Esophagus squamous epithelium (tissue), 5 donors: ENCODE measurements around the gene NEK9. TPM values are rescaled to one million over a fixed set of nuclear protein-coding genes. Genes with fewer than 3 reads are reported as not detected.

Source experiments
- DNase-seq: peaks from one replicate; lab custom pipeline; 2025; lab: John Stamatoyannopoulos, UW
- H3K27ac ChIP-seq, 4 donors: fragments of 200-600 bp; sonication (generic); one replicate each; pipeline ENCODE4 v1.5.1; 2016 to 2019; ENCODE audit warnings: mild to moderate bottlenecking in 1 of 4
- H3K27me3 ChIP-seq, 4 donors: fragments of 200-600 bp; sonication (generic); 1 replicate in 3 of 4; 2 replicates in 1 of 4; pipeline versions ENCODE4 v1.5.1 to v1.6.0; 2017 to 2021; ENCODE audit warnings: antibody characterized with exemption in 1 of 4
- H3K36me3 ChIP-seq, 3 donors: fragments of 200-600 bp; sonication (generic); one replicate each; pipeline ENCODE4 v1.5.1; 2016 to 2019
- H3K4me1 ChIP-seq, 3 donors: fragments of 200-600 bp; sonication (generic); one replicate each; pipeline ENCODE4 v1.5.1; 2017 to 2019
- H3K4me3 ChIP-seq, 4 donors: fragments of 200-600 bp; sonication (generic); 1 replicate in 3 of 4; 2 replicates in 1 of 4; pipeline ENCODE4 v1.5.1; 2016 to 2019; ENCODE audit warnings: mild to moderate bottlenecking in 2 of 4, moderate library complexity in 1 of 4
- H3K9me3 ChIP-seq, 3 donors: fragments of 200-600 bp; sonication (generic); one replicate each; pipeline ENCODE4 v1.5.1; 2016 to 2019
- POLR2A ChIP-seq, 4 donors: fragments of 450-650 bp; IDR thresholded peaks; one replicate each; pipeline ENCODE4 v1.6.1; 2017; ENCODE audit warnings: antibody characterized with exemption in 4 of 4, mild to moderate bottlenecking in 4 of 4, moderate library complexity in 3 of 4
- WGBS, 2 donors: methylation state at CpG; one replicate each; pipeline ENCODE4 v1.1.5; 2018; 5-methylcytosine and 5-hydroxymethylcytosine counted together
- intact Hi-C: fragments of 100-400 bp; cut with DNase I; formaldehyde crosslinking; loops from one replicate; pipeline ENCODE4 v1.15.0; 2022
- total RNA-seq, 4 donors: library from RNA; depleted of rRNA; stranded (reverse); fragments of >200 nt; gene quantifications; one replicate each; pipeline ENCODE4 v1.1.0, GENCODE V29; 2016
- TF ChIP-seq, protein P1 (sequence below), 6 experiments: fragments of 450-650 bp in 4 of 6; fragments of 200-600 bp in 2 of 6; sonication (generic) in 2 of 6; IDR thresholded peaks; one replicate each; pipeline ENCODE4 v1.5.1; 2016 to 2019; ENCODE audit warnings: antibody characterized with exemption in 6 of 6, mild to moderate bottlenecking in 4 of 6, moderate library complexity in 4 of 6
- donor health status: DM: yes; HTN: yes; CAD: no.

Gene NEK9
- total RNA-seq, 4 donors from 2014 or later = 16.6 to 37.2 (median 17.8) TPM

DNA sequence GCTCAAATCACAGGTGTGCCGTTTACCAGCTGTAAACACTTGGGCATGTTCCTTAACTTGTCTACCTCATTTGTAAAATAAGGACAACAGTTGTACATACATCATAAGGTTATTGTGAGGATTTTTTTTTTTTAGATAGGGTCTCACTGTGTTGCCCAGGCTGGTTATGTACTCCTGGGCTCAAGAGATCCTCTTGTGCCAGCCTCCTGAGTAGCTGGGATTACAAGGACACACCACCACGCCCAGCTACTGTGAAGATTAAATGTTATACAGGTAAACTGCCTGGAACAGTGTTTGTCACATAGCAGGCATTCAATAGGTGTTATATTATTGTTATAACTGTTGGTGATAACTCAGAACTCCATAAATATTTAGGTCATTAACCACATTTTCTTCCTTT is 36.8 kb upstream of the NEK9 start:
- WGBS, 2 donors = 94 to 96% methylated on average over 2 of the region's 2 CpGs
- no peak for DNase-seq
- peaks cover 0 to 11% (median 0%) of the 10 kb centered on the region in 3 donors for H3K36me3 ChIP-seq
- intact Hi-C loops = no loop called here
- no peaks in the 10 kb centered on the region for H3K9me3 ChIP-seq
- no peak overlapping the region for H3K4me3 ChIP-seq
- peaks cover 0 to 46% (median 8%) of the 10 kb centered on the region in 3 donors for H3K4me1 ChIP-seq
- no peak for TF ChIP-seq POLR2A (IDR thresholded peaks at IDR 0.05)
- TF ChIP-seq, protein P1, sequence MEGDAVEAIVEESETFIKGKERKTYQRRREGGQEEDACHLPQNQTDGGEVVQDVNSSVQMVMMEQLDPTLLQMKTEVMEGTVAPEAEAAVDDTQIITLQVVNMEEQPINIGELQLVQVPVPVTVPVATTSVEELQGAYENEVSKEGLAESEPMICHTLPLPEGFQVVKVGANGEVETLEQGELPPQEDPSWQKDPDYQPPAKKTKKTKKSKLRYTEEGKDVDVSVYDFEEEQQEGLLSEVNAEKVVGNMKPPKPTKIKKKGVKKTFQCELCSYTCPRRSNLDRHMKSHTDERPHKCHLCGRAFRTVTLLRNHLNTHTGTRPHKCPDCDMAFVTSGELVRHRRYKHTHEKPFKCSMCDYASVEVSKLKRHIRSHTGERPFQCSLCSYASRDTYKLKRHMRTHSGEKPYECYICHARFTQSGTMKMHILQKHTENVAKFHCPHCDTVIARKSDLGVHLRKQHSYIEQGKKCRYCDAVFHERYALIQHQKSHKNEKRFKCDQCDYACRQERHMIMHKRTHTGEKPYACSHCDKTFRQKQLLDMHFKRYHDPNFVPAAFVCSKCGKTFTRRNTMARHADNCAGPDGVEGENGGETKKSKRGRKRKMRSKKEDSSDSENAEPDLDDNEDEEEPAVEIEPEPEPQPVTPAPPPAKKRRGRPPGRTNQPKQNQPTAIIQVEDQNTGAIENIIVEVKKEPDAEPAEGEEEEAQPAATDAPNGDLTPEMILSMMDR (IDR thresholded peaks at IDR 0.05) = no peak
- no peak overlapping the region for H3K27ac ChIP-seq
- H3K27me3 ChIP-seq = no peaks in the 10 kb centered on the region

DNA sequence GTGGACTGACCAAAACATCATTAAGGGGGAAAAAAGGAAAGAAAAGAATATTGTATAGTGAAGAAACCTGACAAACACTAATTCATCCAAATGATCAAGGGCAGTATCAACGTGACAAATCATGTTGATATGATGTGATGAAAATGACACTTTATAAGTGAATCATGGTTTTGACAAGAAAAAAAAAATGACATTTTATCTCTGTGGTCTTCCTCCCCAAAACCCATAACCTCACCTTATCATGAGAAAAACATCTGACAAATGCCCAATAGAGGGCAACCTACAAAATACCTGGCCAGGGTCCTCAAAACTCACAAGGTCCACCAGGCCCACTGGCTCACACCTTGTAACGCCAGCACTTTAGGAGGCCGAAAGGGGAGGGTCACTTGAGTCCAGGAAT is 35.8 kb upstream of the NEK9 start:
- Histone ChIP-seq H3K27me3 (no peaks in the 10 kb centered on the region), H3K9me3 (no peaks in the 10 kb centered on the region), H3K36me3 (peaks cover 0 to 11% (median 0%) of the 10 kb centered on the region in 3 donors), H3K27ac (no peak overlapping the region), H3K4me3 (no peak overlapping the region), H3K4me1 (peaks cover 0 to 43% (median 8%) of the 10 kb centered on the region in 3 donors)
- intact Hi-C loops = no loop called here
- 75 to 84% methylated on average over 3 of the region's 3 CpGs for WGBS, 2 donors
- no peak for DNase-seq
- TF ChIP-seq POLR2A (IDR thresholded peaks at IDR 0.05) = no peak
- TF ChIP-seq, protein P1 (IDR thresholded peaks at IDR 0.05) = no peak

DNA sequence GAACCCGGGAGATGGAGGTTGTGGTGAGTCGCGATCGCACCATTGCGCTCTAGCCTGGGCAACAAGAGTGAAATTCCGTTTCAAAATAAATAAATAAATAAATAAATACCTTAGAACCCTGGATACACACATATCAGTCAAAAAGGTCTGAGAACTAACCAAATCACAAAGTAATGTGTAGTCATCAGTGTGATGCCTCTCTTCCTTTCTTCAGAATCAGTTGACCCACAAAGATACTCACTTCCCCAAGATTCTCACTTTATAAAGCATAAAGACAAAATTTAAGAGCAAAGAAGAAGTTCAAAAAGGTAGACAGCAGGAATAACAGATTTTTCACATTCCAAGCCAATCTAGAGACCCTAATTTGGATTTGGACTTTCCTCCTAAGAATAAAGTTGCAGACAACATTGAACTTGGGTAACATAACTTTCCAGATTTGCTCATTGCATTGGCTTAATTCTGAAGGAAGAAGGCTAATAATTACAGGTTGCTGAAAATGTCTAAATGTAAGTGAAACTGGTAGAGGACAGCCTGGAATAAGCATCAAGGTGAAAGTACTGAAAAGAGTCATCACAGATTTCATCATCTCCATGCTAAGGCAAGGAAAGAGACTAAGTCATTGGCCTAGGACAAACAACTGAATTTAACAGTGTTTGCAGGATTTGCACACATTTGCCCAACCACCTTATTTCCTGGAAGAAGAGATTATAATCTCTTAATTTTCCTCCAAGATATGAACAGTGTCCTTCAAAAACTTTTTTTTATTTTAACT is 32.2 kb upstream of the NEK9 start:
- H3K27me3 ChIP-seq = no peaks in the 10 kb centered on the region
- TF ChIP-seq, protein P1 (IDR thresholded peaks at IDR 0.05) = no peak
- no peak for TF ChIP-seq POLR2A (IDR thresholded peaks at IDR 0.05)
- H3K27ac ChIP-seq = no peak overlapping the region
- WGBS, 2 donors = 97% methylated on average over 6 of the region's 6 CpGs
- DNase-seq = no peak
- H3K36me3 ChIP-seq = peaks cover 0 to 11% (median 0%) of the 10 kb centered on the region in 3 donors
- no peaks in the 10 kb centered on the region for H3K9me3 ChIP-seq
- no peak overlapping the region for H3K4me3 ChIP-seq
- H3K4me1 ChIP-seq = peaks cover 0 to 42% (median 3%) of the 10 kb centered on the region in 3 donors
- intact Hi-C loops = no loop called here

DNA sequence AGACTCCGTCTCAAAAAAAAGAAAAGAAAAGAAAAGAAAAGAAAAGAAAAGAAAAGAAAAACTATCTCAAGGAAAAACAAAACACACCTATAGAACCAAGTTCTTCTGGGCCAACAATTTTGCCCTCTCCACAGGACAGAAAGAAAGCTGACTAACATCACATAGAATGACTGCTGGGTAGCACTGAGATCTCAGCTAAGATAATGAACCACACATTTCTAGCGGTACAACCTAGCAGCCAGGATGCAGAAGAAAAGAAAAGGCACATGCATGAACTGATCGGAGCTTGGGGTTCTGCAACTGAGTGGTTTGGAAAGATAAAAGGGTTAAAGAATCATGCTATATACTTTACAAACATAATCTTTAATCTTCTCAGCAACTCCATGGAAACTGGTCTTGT is 30.1 kb upstream of the NEK9 start:
- peaks cover 0 to 51% (median 8%) of the 10 kb centered on the region in 3 donors for H3K4me1 ChIP-seq
- DNase-seq = no peak

DNA sequence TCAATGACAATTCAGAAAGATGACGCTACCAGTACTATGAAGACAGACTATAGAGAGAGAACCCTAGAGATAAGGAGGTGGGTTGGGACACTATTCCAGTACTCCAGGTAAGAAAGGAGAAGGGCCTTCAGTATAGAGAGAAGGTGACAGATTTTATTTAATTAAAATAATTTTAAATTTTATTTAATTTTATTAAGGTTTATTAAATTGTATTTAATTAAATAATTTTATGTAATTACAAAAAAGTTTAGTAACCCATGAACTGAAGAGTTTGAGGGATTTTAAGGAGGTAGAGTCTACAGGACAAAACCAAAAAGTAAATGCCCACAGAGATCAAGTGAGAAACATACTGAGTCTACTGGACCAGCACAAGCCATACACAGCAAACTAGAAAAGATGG is 29.3 kb upstream of the NEK9 start:
- Histone ChIP-seq H3K27me3 (no peaks in the 10 kb centered on the region), H3K4me3 (no peak overlapping the region), H3K4me1 (peaks cover 0 to 59% (median 11%) of the 10 kb centered on the region in 3 donors), H3K27ac (no peak overlapping the region), H3K9me3 (no peaks in the 10 kb centered on the region), H3K36me3 (peaks cover 0 to 14% (median 0%) of the 10 kb centered on the region in 3 donors)
- intact Hi-C loops = no loop called here
- WGBS, 2 donors = 88 to 91% methylated on average over 1 of the region's 1 CpG
- no peak for TF ChIP-seq POLR2A (IDR thresholded peaks at IDR 0.05)
- TF ChIP-seq, protein P1 (IDR thresholded peaks at IDR 0.05) = no peak
- DNase-seq = no peak

More for the DNA sequence above, 30.1 kb upstream of the NEK9 start:
- intact Hi-C loops = no loop called here
- no peaks in the 10 kb centered on the region for H3K9me3 ChIP-seq
- no peak overlapping the region for H3K4me3 ChIP-seq
- peaks cover 0 to 11% (median 0%) of the 10 kb centered on the region in 3 donors for H3K36me3 ChIP-seq
- WGBS, 2 donors = 76 to 85% methylated on average over 3 of the region's 3 CpGs
- TF ChIP-seq, protein P1 (IDR thresholded peaks at IDR 0.05) = no peak
- TF ChIP-seq POLR2A (IDR thresholded peaks at IDR 0.05) = no peak
- no peak overlapping the region for H3K27ac ChIP-seq
- no peaks in the 10 kb centered on the region for H3K27me3 ChIP-seq
